GM18951 (cell line): ENCODE measurements around the gene TBX1.
"Not testable (repeated sequence)": the region's sequence is repeated elsewhere in the genome, so short reads cannot be mapped to it uniquely, and the experiment has no call there.

ENCODE experiments used
- POLR2A ChIP-seq: IDR thresholded peaks from 4 replicates; pipeline ENCODE4 v1.6.1; 2011; ENCODE audit warnings: mild to moderate bottlenecking; ENCODE audit not compliant: insufficient read length, insufficient read depth; ENCODE audit errors: extremely low read depth
- in situ Hi-C: fragments of 300-500 bp; cut with MboI; formaldehyde crosslinking; loops from one replicate; pipeline ENCODE4 v1.12.0; 2022; ENCODE audit warnings: low sequenced_read_pairs, mixed read lengths, inconsistent platforms; ENCODE audit not compliant: unreplicated experiment

The TBX1 gene

DNA sequence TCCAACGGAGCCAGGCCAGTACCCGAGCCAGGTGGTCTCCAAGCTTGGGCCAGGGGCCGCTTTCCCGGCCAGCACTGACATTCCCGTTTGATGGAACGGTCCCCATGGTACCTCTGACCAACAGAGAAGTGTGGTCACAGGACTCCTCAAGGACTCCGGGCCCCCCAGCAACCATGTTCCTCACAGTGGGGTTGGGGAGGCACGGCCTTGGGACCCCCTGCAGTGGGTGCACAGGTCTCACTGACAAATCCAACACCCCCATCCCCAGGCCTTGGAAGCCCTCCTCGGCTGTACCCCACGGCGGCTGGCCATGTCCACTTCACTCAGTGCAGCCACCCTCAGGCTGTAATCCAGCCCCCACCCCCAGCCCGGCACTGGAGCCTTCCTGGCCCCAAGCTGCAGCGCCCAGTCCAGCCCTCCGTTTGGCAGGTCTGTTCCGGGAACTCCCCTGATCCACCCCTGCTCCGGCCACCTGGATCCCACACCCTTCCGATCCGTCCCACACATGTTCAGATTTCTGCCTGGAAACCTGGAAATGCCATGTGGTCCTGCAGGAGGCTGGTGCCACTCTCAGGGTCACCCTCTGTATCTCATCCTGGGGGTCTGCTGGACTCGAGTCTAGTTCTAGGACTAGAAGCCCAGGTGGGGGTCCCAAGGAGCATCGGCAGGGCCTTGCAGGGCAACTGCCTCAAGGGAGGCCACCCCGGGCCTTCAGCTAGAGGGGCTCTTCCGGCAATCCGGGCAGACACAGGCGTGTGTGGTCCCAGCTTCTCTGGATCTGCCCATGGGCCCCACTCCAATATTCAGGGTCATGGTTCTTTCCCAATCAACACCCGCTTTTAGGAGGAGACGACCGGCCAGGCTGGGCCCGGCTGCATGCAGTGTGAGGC is 26.6 kb downstream of the TBX1 start:
- TF ChIP-seq POLR2A: no peak
- in situ Hi-C loops: no loop called here

DNA sequence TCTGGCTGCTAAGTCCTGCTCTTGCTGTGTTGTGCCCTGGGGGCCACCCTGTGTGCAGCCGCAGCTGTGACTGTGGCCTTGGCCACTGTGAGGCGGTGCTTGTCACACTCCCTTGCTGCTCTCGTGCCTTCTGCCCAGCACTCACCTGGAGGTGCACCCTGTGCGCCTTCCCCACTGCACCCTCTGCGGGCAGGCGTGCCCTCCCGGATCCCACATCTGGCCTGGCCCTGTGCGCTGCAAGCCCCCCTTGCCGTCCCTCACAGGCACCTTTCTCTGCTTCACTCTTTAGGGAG is 27.2 kb downstream of the TBX1 start:
- in situ Hi-C loops: no loop called here
- no peak for TF ChIP-seq POLR2A

DNA sequence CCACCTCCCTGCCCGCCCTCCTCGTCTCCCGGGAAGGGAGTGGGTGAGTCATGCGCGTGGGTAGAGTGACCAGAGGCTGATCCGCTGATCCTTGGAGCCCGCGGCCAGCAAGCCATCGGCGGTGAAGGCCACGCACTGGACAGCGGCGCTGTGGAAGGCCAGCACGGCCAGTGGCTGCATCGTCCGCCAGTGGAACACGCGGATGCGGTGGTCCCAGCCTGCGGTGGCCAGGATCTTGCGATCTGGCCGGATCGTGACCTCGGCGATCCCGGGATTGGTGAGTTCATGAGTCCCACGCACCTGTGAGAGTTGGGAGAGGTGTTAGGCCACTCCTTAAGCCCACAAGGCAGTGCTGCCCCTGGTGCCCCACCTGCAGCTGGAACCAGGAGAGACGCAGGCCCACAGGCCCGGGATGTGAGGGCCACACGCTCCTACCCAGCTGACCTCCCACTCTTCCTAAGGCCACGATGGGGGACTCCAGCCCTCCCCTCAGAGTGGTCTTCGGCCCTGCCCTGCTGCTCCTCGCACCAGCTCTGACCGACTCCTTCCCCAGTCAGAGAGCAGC is 28.2 kb downstream of the TBX1 start:
- TF ChIP-seq POLR2A: no peak
- in situ Hi-C loops: no loop called here

DNA sequence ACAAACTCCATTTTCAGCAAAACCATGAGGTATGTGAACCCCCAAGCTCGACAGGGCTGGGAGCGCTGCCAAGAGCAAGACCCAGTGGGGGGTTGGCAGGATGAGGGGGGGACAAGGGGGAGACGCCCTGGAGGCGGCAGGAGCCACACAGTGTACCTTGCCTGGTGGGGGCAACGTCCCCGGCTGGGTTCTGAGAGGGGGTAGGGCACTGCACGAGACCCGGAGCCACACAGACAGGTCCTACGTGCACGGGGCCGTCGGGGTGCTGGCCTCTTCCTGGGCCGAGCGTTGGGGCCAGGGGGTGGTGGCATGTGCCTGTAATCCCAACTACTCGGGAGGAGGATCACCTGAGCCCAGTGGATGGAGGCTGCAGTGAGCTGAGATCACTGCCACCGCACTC is 28.8 kb downstream of the TBX1 start:
- TF ChIP-seq POLR2A: no peak
- in situ Hi-C loops: no loop called here

DNA sequence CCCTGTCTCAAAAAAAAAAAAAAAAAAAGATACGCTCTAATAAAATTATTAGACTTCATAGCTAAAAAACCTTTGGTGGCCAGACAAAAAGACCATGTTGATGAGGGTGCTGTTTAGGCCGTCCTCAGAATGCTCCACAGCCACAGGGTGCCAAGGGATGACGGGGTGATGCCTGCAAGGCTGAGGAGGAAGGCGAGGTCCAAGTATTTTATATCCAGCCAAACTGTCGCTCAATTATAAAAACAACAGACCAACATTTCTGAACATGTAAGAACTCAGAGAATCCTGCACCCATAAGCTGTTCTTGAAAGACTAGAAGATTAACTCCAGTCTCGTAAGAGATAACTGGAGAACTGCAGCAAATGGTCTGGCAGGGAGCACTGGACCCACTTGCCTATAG is 29.2 kb downstream of the TBX1 start:
- TF ChIP-seq POLR2A: no peak
- in situ Hi-C loops: no loop called here

DNA sequence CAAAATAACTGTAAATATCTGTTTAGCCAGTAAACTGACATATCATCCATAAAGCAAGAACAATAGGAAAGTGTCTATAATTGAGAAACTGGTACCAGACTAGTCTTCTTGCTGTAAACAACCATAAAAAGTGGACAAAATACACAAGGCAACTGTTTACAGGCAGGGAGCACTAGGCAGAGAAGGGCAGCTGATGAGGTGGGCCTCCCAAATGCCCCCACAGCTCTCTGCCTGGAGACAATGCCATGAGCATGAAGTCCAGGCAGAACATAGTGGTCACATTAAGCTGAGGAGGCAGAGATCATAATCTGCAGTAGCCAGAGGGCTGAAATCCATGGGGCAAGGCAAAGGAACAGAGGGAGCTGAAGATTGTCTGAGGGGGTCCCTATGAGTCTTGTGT is 30.7 kb downstream of the TBX1 start:
- in situ Hi-C loops: no loop called here
- no peak for TF ChIP-seq POLR2A

DNA sequence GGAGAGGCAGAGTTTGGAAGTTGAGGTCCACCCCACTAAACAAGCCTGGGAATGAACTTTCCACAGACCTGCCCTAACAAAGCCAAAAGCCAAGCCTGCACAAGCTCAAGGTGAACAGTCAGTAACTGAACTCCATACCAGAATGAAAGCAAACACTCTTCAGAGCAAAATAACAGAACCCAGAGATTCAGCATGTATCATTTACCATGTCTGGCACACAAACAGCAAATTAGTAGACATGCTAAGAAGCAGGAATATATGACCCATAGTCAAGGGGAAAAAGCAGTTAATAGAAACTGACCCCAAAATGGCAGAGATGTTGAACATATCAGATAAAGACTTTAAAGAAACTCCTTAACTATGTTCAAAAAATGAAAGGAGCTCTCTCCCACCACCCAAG is 31.3 kb downstream of the TBX1 start:
- in situ Hi-C loops: no loop called here
- TF ChIP-seq POLR2A: no peak

DNA sequence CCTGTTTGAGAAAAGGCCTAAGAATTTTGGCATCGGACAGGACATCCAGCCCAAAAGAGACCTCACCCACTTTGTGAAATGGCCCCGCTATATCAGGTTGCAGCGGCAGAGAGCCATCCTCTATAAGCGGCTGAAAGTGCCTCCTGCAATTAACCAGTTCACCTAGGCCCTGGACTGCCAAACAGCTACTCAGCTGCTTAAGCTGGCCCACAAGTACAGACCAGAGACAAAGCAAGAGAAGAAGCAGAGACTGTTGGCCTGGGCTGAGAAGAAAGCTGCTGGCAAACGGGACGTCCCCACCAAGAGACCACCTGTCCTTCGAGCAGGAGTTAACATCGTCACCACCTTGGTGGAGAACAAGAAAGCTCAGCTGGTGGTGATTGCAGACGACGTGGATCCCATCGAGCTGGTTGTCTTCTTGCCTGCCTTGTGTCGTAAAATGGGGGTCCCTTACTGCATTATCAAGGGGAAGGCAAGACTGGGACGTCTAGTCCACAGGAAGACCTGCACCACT is 31.9 kb downstream of the TBX1 start:
- in situ Hi-C loops: not testable (repeated sequence)

DNA sequence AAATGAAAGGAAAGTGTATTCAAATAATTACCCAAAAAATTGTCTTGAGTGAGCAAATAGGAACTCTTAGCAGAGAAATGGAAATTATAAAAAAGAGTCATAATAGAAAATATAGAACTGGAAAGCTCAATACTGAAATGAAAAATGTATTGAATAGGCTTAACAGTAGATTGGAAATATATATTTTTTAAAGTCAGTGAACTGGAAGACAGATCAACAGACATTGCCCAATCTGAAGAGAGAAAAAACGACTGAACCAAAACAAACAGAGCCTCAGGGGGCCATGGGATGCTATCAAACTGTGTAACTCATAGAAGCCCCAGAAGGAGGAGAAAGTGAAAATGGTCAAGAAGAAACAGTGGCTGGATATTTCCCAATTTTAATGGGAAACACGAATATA is 32.6 kb downstream of the TBX1 start:
- TF ChIP-seq POLR2A: no peak
- in situ Hi-C loops: no loop called here

DNA sequence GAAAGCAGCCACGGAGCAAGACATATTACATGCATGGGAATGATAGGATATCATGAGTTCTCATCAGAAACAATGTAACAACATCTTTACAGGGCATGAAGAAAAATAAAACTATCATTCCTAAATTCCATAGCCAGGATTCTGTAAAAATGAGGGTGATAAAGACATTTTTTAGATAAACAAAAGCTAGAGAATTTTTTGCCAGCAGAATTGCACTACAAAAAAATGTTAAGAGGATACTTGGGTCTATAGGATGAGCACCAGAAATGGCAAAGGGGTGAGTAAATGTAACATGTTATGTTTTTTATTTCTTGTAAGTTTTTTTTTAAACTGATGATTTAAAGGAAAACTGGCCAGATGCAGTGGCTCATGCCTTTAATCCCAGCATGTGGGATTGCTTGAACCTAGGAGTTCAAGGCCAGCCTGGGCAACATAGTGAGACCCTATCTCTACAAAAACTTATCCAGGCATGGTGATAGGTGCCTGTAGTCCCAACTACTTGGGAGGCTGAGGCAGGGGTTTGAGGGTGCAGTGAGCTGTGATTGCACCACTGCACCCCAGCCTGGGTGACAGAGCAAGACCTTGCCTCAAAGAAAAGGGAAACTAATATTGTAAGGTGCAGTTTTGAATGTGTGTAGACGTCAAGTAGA is 33.2 kb downstream of the TBX1 start:
- TF ChIP-seq POLR2A: no peak
- in situ Hi-C loops: no loop called here

DNA sequence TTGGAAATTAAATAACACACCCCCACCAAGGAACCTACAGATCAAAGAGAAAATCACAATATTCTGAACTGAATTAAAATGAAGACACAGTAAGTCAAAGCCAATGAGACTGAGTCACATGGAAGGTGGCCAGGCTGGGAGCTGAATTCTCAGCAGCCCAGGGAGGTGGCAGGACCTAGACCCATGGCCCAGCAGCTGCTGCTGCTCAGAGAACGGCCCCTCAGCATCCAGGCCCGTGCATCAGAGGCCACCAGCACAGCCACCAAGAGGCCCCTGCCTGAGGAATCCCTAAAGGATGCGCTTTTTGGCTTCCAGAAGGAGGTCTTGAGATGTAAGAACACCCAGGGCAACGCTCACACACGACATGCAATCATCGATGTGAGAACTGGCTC is 35.0 kb downstream of the TBX1 start:
- in situ Hi-C loops: no loop called here
- no peak for TF ChIP-seq POLR2A

DNA sequence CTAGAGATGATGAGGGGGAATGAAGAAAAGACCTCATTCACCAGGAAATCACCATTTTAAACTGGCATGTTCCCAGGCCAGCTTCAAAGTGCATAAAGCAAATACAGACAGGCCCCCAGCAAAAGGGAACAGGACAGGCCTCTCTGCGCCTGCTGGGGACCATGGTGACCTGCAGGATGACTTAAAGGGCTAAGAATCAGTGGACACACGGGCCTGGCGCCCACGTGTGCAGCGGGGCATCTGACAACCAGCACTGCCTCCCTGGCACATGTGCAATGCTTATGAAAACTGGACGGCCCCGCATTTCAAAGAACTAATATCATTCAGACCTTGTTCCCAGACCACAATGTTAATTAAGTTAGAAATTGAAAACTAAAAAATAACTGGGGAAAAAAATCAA is 35.6 kb downstream of the TBX1 start:
- in situ Hi-C loops: no loop called here
- no peak for TF ChIP-seq POLR2A

DNA sequence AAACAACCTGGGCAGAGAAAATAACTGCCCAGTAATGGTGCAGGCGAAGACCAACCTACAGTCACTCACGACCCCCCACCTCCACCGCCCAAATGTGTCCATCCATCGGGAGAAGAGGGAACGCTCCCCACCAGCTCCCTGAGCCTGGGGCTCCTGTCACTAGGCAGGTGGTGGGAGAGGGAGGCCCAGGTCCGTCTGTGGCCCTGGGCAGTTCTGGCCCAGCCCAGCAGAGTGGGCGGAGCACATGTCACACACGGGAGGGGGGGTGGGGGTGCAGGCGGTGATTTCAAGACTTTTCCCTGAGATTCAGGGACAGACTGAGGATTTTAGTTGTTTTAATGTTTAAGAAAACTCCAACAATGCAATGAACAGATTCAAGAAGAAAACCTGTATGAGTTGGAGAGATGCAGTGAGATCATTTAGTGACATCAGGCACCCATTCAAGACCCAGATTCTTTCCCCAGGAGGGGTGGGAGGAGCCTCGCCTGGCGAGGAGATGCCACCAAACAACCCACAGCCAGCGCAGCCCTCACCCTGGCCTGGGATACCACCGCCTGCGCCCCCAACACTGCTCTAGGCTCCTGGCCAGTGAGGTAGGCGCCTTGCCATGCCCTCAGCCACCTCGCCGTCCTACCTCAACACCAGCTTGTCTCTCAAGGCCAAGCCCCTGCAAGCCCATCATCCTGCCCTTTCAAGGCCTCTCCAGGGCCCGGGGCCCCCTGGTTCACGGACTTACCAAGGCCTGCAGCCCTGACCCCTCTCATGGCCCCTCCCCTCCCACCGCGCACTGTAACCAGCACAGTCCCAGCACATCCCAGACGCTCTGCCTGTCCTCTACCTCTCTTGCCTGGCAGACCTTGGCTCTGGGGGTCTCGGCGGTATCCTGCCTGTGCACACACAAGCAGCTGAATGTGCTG is 36.8 kb downstream of the TBX1 start:
- in situ Hi-C loops: no loop called here
- TF ChIP-seq POLR2A: no peak
